Colonic mucosa (tissue), 4 donors: ENCODE results near the gene PROZ. TPM values are rescaled to one million over a fixed set of nuclear protein-coding genes. Genes with fewer than 3 reads are reported as not detected.
A peak's percentile ranks its signal among the peaks of the same experiment; 100 is the strongest.
"Not testable (repeated sequence)": the region's sequence is repeated elsewhere in the genome, so short reads cannot be mapped to it uniquely, and the experiment has no call there.

Experiments used
- DNase-seq: peaks from one replicate; pipeline ENCODE4 v3.0.0-alpha.2; 2020
- H3K27ac ChIP-seq: fragments of 200-600 bp; one replicate; pipeline ENCODE4 v1.8.0; 2021
- H3K27me3 ChIP-seq: fragments of 200-600 bp; one replicate; pipeline ENCODE4 v1.8.0; 2021
- H3K36me3 ChIP-seq: fragments of 200-600 bp; one replicate; pipeline ENCODE4 v1.8.0; 2021
- H3K4me1 ChIP-seq: fragments of 200-600 bp; one replicate; pipeline ENCODE4 v1.8.0; 2021; ENCODE audit warnings: mild to moderate bottlenecking
- H3K4me3 ChIP-seq: fragments of 200-600 bp; one replicate; pipeline ENCODE4 v1.8.0; 2021
- H3K9ac ChIP-seq, 2 donors: one replicate each; pipeline ENCODE4 v1.7.0; 2013; ENCODE audit warnings: control low read depth in 2 of 2, low read depth in 2 of 2, low read length in 2 of 2
- H3K9me3 ChIP-seq: fragments of 200-600 bp; one replicate; pipeline ENCODE4 v1.8.0; 2021
- CTCF ChIP-seq: fragments of 200-600 bp; IDR thresholded peaks from one replicate; pipeline ENCODE4 v1.8.0; 2022; ENCODE audit warnings: antibody characterized with exemption, mild to moderate bottlenecking
- intact Hi-C: fragments of 100-400 bp; cut with DNase I; formaldehyde crosslinking; loops from one replicate; pipeline ENCODE4 v1.14.1; 2022
- total RNA-seq, 2 donors: library from RNA; stranded (reverse); fragmentation: NEBNext Ultra II Directional in 1 of 2; extraction: Animal tissue kit (Norgen Biotek cat#: 25700) in 1 of 2; gene quantifications; one replicate each; pipeline ENCODE4 v1.2.1, GENCODE V29; 2021
- donor health status: healthy.
- donor health status: DM: no; HTN: no; CAD: no.
- donor health status: DM: no; HTN: no; CAD: no.

The PROZ gene
- total RNA-seq, 2 donors from 2014 or later, result not detected

DNA sequence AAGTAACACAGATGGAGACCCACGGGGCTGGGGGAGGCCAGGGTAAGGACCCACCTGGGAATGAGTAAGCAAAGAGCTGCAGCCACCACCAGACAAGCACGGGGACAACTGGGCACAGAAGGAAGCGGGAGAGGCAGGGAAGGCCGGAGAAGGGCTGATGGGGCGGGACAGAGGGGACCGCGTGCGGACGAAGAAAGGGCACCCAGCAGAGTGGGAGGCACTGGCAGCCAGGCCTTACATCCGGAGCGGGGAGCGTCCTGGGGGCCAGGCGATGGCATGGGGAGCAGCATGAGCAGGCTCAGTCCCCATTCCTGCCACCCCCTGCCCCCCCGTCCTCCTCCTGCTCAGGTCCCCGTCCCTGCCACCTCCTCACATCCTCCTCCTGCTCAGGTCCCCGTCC is 3.0 kb downstream of the PROZ start:
- no peak for TF ChIP-seq CTCF
- intact Hi-C loops, result no loop called here
- no peak overlapping the region for H3K4me3 ChIP-seq
- no peak for DNase-seq
- H3K4me1 ChIP-seq, result no peaks in the 10 kb centered on the region
- H3K27me3 ChIP-seq, result no peaks in the 10 kb centered on the region
- no peak overlapping the region for H3K9ac ChIP-seq
- H3K36me3 ChIP-seq, result no peaks in the 10 kb centered on the region
- H3K9me3 ChIP-seq, result no peaks in the 10 kb centered on the region
- no peak overlapping the region for H3K27ac ChIP-seq

DNA sequence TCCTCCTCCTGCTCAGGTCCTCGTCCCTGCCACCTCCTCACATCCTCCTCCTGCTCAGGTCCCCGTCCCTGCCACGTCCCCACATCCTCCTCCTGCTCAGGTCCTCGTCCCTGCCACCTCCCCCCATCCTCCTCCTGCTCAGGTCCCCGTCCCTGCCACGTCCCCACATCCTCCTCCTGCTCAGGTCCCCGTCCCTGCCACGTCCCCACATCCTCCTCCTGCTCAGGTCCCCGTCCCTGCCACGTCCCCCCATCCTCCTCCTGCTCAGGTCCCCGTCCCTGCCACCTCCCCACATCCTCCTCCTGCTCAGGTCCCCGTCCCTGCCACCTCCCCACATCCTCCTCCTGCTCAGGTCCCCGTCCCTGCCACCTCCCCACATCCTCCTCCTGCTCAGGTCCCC is 3.5 kb downstream of the PROZ start:
- H3K27ac ChIP-seq, H3K27me3 ChIP-seq, H3K9ac ChIP-seq, H3K4me3 ChIP-seq, H3K4me1 ChIP-seq, DNase-seq, H3K9me3 ChIP-seq, intact Hi-C loops, H3K36me3 ChIP-seq: not testable (repeated sequence)

DNA sequence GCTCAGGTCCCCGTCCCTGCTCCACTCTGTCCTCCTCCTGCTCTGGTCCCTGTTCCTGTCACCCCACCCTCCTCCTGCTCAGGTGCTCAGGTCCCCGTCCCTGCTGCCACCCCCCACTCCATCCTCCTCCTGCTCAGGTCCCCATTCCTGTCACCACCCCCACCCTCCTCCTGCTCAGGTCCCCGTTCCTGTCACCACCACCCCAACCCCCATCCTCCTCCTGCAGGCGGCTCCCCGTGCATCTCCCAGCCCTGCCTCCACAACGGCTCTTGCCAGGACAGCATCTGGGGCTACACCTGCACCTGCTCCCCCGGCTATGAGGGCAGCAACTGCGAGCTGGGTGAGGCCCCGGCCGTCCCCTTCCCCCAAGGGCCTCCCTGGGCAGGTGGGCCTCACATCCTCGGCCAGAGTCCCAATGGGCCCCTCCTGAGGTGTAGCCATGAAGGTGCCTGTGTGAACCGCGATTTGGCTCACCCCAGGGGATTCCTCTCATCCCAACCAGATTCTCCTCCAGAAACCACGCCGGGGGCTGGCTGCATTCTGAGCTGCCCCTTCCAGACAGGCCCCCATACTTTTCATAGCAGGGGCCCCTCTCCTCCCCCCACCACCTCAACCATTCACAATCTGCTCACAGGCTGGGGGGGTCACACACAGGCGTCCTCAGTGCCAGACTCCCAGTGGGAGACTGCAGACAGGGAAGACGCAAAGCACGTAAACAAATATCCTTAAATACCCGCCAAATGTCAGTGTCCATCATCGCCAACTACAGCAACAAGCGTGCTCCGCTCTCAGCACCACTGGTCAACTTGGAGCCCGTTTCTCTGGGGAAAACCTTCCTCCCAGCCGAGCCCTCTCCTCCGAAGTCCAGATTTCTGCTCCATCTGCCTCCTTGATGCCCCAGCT is 4.6 kb downstream of the PROZ start:
- H3K4me3 ChIP-seq, result no peak overlapping the region
- H3K27me3 ChIP-seq, result no peaks in the 10 kb centered on the region
- DNase-seq, result no peak
- H3K27ac ChIP-seq, result no peak overlapping the region
- intact Hi-C loops, result no loop called here
- H3K4me1 ChIP-seq, result no peaks in the 10 kb centered on the region
- no peak for TF ChIP-seq CTCF
- H3K9ac ChIP-seq, result no peak overlapping the region
- no peaks in the 10 kb centered on the region for H3K36me3 ChIP-seq
- no peaks in the 10 kb centered on the region for H3K9me3 ChIP-seq

DNA sequence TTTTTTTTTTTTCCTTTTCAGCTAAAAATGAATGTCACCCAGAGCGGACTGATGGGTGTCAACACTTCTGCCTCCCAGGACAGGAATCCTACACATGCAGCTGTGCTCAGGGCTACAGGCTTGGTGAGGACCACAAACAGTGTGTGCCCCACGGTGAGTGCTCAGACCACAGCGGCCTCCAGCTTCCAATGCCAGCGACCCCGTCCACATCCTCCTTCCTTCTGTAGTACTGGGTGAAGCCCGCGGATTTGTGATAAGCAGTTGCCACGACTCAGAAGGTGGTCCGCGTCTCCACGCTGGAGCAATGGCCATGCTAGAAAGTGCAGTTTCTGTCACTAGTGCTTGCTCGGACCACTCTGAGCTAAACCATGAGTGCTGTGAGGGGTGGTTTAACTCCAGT is 6.0 kb downstream of the PROZ start:
- Histone ChIP-seq H3K4me3 (no peak overlapping the region), H3K27ac (no peak overlapping the region), H3K27me3 (no peaks in the 10 kb centered on the region), H3K4me1 (no peaks in the 10 kb centered on the region), H3K36me3 (no peaks in the 10 kb centered on the region), H3K9ac (no peak overlapping the region), H3K9me3 (no peaks in the 10 kb centered on the region)
- intact Hi-C loops, result no loop called here
- no peak for DNase-seq
- TF ChIP-seq CTCF, result no peak

- Histone ChIP-seq H3K4me3 (no peak overlapping the region), H3K9me3 (no peaks in the 10 kb centered on the region), H3K27ac (no peak overlapping the region), H3K9ac (peak overlapping the region in 1 of 2 donors; percentile 34), H3K27me3 (no peaks in the 10 kb centered on the region), H3K36me3 (no peaks in the 10 kb centered on the region), H3K4me1 (no peaks in the 10 kb centered on the region)
- intact Hi-C loops, result no loop called here
- no peak for TF ChIP-seq CTCF
- DNase-seq, result no peak
Measured at GRCh38 chr13:113166266-113166665, 7.8 kb downstream of the PROZ start.

GRCh38 chr13:113166681-113167080 is 8.2 kb downstream of the PROZ start:
- TF ChIP-seq CTCF, result no peak
- no peak for DNase-seq

More at GRCh38 chr13:113166681-113167080, 8.2 kb downstream of the PROZ start:
- Histone ChIP-seq H3K36me3 (no peaks in the 10 kb centered on the region), H3K4me3 (no peak overlapping the region), H3K27me3 (no peaks in the 10 kb centered on the region), H3K9ac (peak overlapping the region in 1 of 2 donors; percentile 34), H3K27ac (no peak overlapping the region), H3K4me1 (no peaks in the 10 kb centered on the region), H3K9me3 (no peaks in the 10 kb centered on the region)
- intact Hi-C loops, result no loop called here
